Ovary (tissue), 9 donors: ENCODE data around the gene TMEM132D. TPM values are rescaled to one million over a fixed set of nuclear protein-coding genes. Genes with fewer than 3 reads are reported as not detected.

Experiments
- DNase-seq, 5 donors: peaks; one replicate each; pipeline ENCODE4 v3.0.0-alpha.2; 2019 to 2020
- H3K27ac ChIP-seq, 2 donors: fragments of 200-600 bp; one replicate each; pipeline versions ENCODE4 v1.5.1 to v1.8.0; 2019 to 2022
- H3K27me3 ChIP-seq: fragments of 200-600 bp; one replicate; pipeline ENCODE4 v1.8.0; 2022
- H3K36me3 ChIP-seq: fragments of 200-600 bp; sonication (generic); one replicate; pipeline ENCODE4 v1.5.1; 2019
- H3K4me1 ChIP-seq: one replicate; pipeline ENCODE4 v1.8.1; 2013; ENCODE audit warnings: mild to moderate bottlenecking, moderate library complexity; ENCODE audit not compliant: insufficient read depth
- H3K4me3 ChIP-seq: fragments of 200-600 bp; sonication (generic); one replicate; pipeline ENCODE4 v1.5.1; 2017
- H3K9me3 ChIP-seq, 2 donors: fragments of 200-600 bp in 1 of 2; sonication (generic) in 1 of 2; one replicate each; pipeline versions ENCODE4 v1.5.1 to v1.8.1; 2013 to 2019; ENCODE audit warnings: mild to moderate bottlenecking in 1 of 2, moderate library complexity in 1 of 2
- EP300 ChIP-seq: sonication (generic); formaldehyde crosslinking; IDR thresholded peaks from one replicate; pipeline ENCODE4 v1.6.1; 2017; ENCODE audit warnings: antibody characterized with exemption
- POLR2A ChIP-seq: fragments of 450-650 bp; IDR thresholded peaks from one replicate; pipeline ENCODE4 v1.6.1; 2017; ENCODE audit warnings: antibody characterized with exemption, mild to moderate bottlenecking, moderate library complexity
- WGBS, 3 donors: extraction: QIAGEN DNeasy Blood & Tissue Kit in 1 of 3; methylation state at CpG; one replicate each; pipeline versions ENCODE4 v1.1.5 to v1.1.7; 2013 to 2017; 5-methylcytosine and 5-hydroxymethylcytosine counted together
- intact Hi-C, 4 donors: fragments of 100-400 bp; cut with DNase I; formaldehyde crosslinking; loops; one replicate each; pipeline versions ENCODE4 v1.11.0 to v1.15.1; 2022 to 2023
- polyA plus RNA-seq, 2 donors: library from polyadenylated mRNA; stranded (reverse); fragments of 200-250 nt in 1 of 2; fragments of 350-450 nt in 1 of 2; fragmentation: Illumina TruSeq in 1 of 2; extraction: RNeasy Lipid Tissue Mini Kit (QIAGEN cat#74804) in 1 of 2; gene quantifications; one replicate each; pipeline ENCODE4 v1.2.3, GENCODE V29; 2013 to 2014
- total RNA-seq, 7 donors: library from RNA; depleted of rRNA in 2 of 7; stranded (reverse); fragments of >200 nt in 2 of 7; fragmentation: NEBNext Ultra II Directional in 3 of 7; extraction: Animal tissue kit (Norgen Biotek cat#: 25700) in 3 of 7; gene quantifications; one replicate each; pipeline versions ENCODE4 v1.1.0 to v1.2.4, GENCODE V29; 2016 to 2023
- TF ChIP-seq, protein P1 (sequence below), 3 donors: fragments of 450-650 bp in 2 of 3; fragments of 200-600 bp in 1 of 3; IDR thresholded peaks; one replicate each; pipeline versions ENCODE4 v1.5.1 to v1.8.0; 2016 to 2022; ENCODE audit warnings: antibody characterized with exemption in 3 of 3, mild to moderate bottlenecking in 1 of 3
- donor health status: DM: no; HTN: no; CAD: no; lungs with moderate emphysema.
- donor health status: DM: no; HTN: no; CAD: no.
- donor health status: Bipolar disorder and iron deficiency.
- donor health status: DM: yes; HTN: yes; CAD: no.
- donor health status: DM: no; HTN: no; CAD: no.
- donor health status: DM: yes; HTN: yes; CAD: no.

The TMEM132D gene
- total and polyA plus RNA-seq, 9 donors = 0.04 TPM; not detected in 8

DNA sequence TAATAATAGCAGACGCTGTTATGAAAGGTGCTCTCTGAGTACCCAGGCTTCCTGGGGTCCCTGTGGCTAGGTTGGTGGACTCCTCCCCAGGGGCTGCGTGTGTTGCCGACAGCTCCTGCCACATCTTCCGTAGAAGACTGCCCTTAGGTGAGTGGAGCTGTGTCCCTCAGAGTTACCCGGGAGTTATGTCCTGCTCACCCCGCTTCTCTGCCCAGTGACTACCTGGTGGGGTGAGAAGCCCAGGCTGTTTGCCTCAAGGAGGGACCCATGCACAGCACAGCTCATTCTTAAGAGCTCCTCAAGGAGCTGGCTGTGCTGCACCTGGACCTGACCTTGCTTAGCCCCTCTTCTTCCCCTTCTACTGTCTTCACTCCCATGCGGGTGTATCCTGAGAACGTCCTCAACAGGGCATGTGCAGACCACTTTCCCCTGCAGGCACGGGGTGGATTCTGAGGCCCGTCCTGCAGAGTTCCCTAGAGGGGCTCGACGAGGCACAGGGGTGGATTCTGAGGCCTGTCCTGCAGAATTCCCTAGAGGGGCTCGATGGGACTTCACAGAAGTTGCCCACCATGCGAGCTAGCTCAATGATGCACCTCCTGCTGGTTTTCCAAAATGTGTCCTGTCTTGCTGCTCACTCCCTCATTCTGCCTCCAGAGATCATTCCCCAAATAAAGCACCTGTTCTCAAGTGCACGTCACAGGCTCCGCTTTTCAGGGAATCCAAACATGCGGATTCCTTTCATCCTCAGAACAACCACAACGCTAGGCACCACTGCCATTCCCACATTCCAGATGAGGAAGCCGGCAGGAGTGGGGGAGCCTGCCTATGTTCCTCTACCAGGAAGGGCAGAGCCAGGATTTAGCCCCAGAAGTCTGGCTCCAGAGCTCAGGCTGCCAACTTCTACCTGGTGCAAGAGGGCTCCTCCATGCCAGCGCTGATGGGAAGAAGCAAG is 818.7 kb downstream of the TMEM132D start:
- no peaks in the 10 kb centered on the region for H3K4me1 ChIP-seq
- no peak overlapping the region for H3K27ac ChIP-seq
- no peaks in the 10 kb centered on the region for H3K36me3 ChIP-seq
- DNase-seq = no peak
- H3K4me3 ChIP-seq = no peak overlapping the region
- WGBS, 3 donors = 76 to 86% (median 80%) methylated on average over 20 of the region's 20 CpGs
- intact Hi-C loops = no loop called here
- no peaks in the 10 kb centered on the region for H3K9me3 ChIP-seq
- TF ChIP-seq, protein P1, sequence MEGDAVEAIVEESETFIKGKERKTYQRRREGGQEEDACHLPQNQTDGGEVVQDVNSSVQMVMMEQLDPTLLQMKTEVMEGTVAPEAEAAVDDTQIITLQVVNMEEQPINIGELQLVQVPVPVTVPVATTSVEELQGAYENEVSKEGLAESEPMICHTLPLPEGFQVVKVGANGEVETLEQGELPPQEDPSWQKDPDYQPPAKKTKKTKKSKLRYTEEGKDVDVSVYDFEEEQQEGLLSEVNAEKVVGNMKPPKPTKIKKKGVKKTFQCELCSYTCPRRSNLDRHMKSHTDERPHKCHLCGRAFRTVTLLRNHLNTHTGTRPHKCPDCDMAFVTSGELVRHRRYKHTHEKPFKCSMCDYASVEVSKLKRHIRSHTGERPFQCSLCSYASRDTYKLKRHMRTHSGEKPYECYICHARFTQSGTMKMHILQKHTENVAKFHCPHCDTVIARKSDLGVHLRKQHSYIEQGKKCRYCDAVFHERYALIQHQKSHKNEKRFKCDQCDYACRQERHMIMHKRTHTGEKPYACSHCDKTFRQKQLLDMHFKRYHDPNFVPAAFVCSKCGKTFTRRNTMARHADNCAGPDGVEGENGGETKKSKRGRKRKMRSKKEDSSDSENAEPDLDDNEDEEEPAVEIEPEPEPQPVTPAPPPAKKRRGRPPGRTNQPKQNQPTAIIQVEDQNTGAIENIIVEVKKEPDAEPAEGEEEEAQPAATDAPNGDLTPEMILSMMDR (IDR thresholded peaks at IDR 0.05) = no peak
- TF ChIP-seq POLR2A (no peak), EP300 (no peak)
- no peaks in the 10 kb centered on the region for H3K27me3 ChIP-seq

- TF ChIP-seq EP300 = no peak
- TF ChIP-seq POLR2A = no peak
- TF ChIP-seq, protein P1 (IDR thresholded peaks at IDR 0.05) = no peak
- Histone ChIP-seq H3K4me3 (no peak overlapping the region), H3K36me3 (no peaks in the 10 kb centered on the region), H3K27ac (no peak overlapping the region), H3K4me1 (no peaks in the 10 kb centered on the region), H3K27me3 (no peaks in the 10 kb centered on the region), H3K9me3 (no peaks in the 10 kb centered on the region)
- intact Hi-C loops = no loop called here
- no peak for DNase-seq
- WGBS, 3 donors = 29 to 34% (median 33%) methylated on average over 7 of the region's 7 CpGs
Observed at GRCh38 chr12:129083121-129083840, 820.5 kb downstream of the TMEM132D start.

DNA sequence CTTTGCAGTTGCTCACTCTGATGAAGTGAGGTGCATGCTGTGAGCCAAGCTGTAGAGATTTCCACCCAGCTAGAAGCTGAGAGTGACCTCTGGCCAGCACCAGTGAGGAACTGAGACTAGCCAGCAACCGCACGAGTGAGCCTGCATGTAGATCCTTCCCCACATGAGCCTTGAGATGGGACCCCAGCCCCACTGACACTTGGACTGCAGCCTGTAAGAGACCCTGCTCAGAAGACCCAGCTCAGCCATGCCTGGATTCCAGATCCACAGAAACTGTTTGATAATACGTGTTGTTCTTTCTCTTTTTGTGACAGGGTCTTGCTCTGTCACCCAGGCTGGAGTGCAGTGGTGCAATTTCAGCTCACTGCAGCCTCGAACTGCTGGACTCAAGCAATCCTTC is 821.4 kb downstream of the TMEM132D start:
- Histone ChIP-seq H3K36me3 (no peaks in the 10 kb centered on the region), H3K9me3 (no peaks in the 10 kb centered on the region), H3K4me3 (no peak overlapping the region), H3K27ac (no peak overlapping the region), H3K4me1 (no peaks in the 10 kb centered on the region), H3K27me3 (no peaks in the 10 kb centered on the region)
- WGBS, 3 donors = 42 to 65% (median 64%) methylated on average over 4 of the region's 4 CpGs
- TF ChIP-seq, protein P1 (IDR thresholded peaks at IDR 0.05) = no peak
- TF ChIP-seq EP300 (no peak), POLR2A (no peak)
- DNase-seq = no peak
- intact Hi-C loops = no loop called here

GRCh38 chr12:129081755-129082250 is 822.0 kb downstream of the TMEM132D start:
- intact Hi-C loops = no loop called here
- H3K36me3 ChIP-seq = no peaks in the 10 kb centered on the region
- H3K27me3 ChIP-seq = no peaks in the 10 kb centered on the region
- H3K9me3 ChIP-seq = no peaks in the 10 kb centered on the region
- no peak for DNase-seq
- no peak overlapping the region for H3K4me3 ChIP-seq
- 77 to 85% (median 80%) methylated on average over 14 of the region's 14 CpGs for WGBS, 3 donors
- TF ChIP-seq, protein P1 (IDR thresholded peaks at IDR 0.05) = no peak
- no peak for TF ChIP-seq POLR2A
- no peak for TF ChIP-seq EP300
- no peak overlapping the region for H3K27ac ChIP-seq
- no peaks in the 10 kb centered on the region for H3K4me1 ChIP-seq
